Type B pancreatic cell (in vitro differentiated cells): ENCODE measurements around the gene LENG1. TPM values are rescaled to one million over a fixed set of nuclear protein-coding genes. Genes with fewer than 3 reads are reported as not detected.

Experiments used
- DNase-seq: peaks from one replicate; pipeline ENCODE4 v3.0.0; 2021; ENCODE audit warnings: mixed read lengths; ENCODE audit not compliant: unreplicated experiment; ENCODE audit errors: extremely low spot score
- H3K27ac Mint-ChIP-seq: 2 replicates; pipeline ENCODE4 v1.8.0; 2021; ENCODE audit warnings: mild to moderate bottlenecking, mixed read lengths
- H3K27me3 Mint-ChIP-seq: 2 replicates; pipeline ENCODE4 v1.8.0; 2021; ENCODE audit warnings: mixed read lengths
- H3K36me3 Mint-ChIP-seq: 2 replicates; pipeline ENCODE4 v1.8.0; 2021; ENCODE audit warnings: mixed read lengths
- H3K4me1 Mint-ChIP-seq: one replicate; pipeline ENCODE4 v1.8.0; 2021; ENCODE audit warnings: mixed read lengths; ENCODE audit not compliant: unreplicated experiment
- H3K4me3 Mint-ChIP-seq: 2 replicates; pipeline ENCODE4 v1.8.0; 2021; ENCODE audit warnings: mild to moderate bottlenecking, mixed read lengths
- H3K9me3 Mint-ChIP-seq: 2 replicates; pipeline ENCODE4 v1.8.0; 2021; ENCODE audit warnings: mixed read lengths
- CTCF ChIP-seq: fragments of 200-600 bp; sonication (generic); conservative IDR thresholded peaks from 2 replicates; pipeline ENCODE4 v1.5.0; 2021; ENCODE audit warnings: antibody characterized with exemption, mild to moderate bottlenecking
- total RNA-seq: library from RNA; stranded (reverse); gene quantifications from 2 replicates; pipeline ENCODE4 v1.2.1, GENCODE V29; 2021; ENCODE audit warnings: low replicate concordance

LENG1 gene
- total RNA-seq, 1 donor from 2014 or later: 6.6 TPM

GRCh38 chr19:54152267-54152666, 7.3 kb downstream of the LENG1 start:
- no peak overlapping the region for H3K4me3 Mint-ChIP-seq
- H3K4me1 Mint-ChIP-seq: no peaks in the 10 kb centered on the region
- TF ChIP-seq CTCF: no peak
- no peaks in the 10 kb centered on the region for H3K9me3 Mint-ChIP-seq
- DNase-seq: no peak
- H3K27ac Mint-ChIP-seq: no peak overlapping the region
- H3K36me3 Mint-ChIP-seq: peaks cover 25% of the 10 kb centered on the region
- H3K27me3 Mint-ChIP-seq: no peaks in the 10 kb centered on the region

- DNase-seq: no peak
- no peak overlapping the region for H3K27ac Mint-ChIP-seq
- H3K36me3 Mint-ChIP-seq: peaks cover 24% of the 10 kb centered on the region
- no peaks in the 10 kb centered on the region for H3K27me3 Mint-ChIP-seq
- H3K4me3 Mint-ChIP-seq: no peak overlapping the region
- TF ChIP-seq CTCF: no peak
- H3K9me3 Mint-ChIP-seq: no peaks in the 10 kb centered on the region
- H3K4me1 Mint-ChIP-seq: no peaks in the 10 kb centered on the region
Observed at GRCh38 chr19:54151362-54152035, 8.0 kb downstream of the LENG1 start.

GRCh38 chr19:54149021-54149812, 10.3 kb downstream of the LENG1 start:
- TF ChIP-seq CTCF: no peak
- H3K27ac Mint-ChIP-seq: no peak overlapping the region
- no peaks in the 10 kb centered on the region for H3K9me3 Mint-ChIP-seq
- peaks cover 20% of the 10 kb centered on the region for H3K36me3 Mint-ChIP-seq
- no peaks in the 10 kb centered on the region for H3K27me3 Mint-ChIP-seq
- no peak for DNase-seq
- no peaks in the 10 kb centered on the region for H3K4me1 Mint-ChIP-seq
- H3K4me3 Mint-ChIP-seq: no peak overlapping the region

GRCh38 chr19:54148158-54148557, 11.4 kb downstream of the LENG1 start:
- Mint-ChIP-seq H3K4me3 (no peak overlapping the region), H3K27ac (no peak overlapping the region), H3K4me1 (no peaks in the 10 kb centered on the region), H3K36me3 (peaks cover 20% of the 10 kb centered on the region), H3K9me3 (no peaks in the 10 kb centered on the region), H3K27me3 (no peaks in the 10 kb centered on the region)
- DNase-seq: no peak
- no peak for TF ChIP-seq CTCF

GRCh38 chr19:54147676-54148075, 11.8 kb downstream of the LENG1 start:
- no peak overlapping the region for H3K27ac Mint-ChIP-seq
- DNase-seq: no peak
- no peaks in the 10 kb centered on the region for H3K4me1 Mint-ChIP-seq
- H3K9me3 Mint-ChIP-seq: no peaks in the 10 kb centered on the region
- H3K27me3 Mint-ChIP-seq: no peaks in the 10 kb centered on the region
- peaks cover 20% of the 10 kb centered on the region for H3K36me3 Mint-ChIP-seq
- no peak overlapping the region for H3K4me3 Mint-ChIP-seq
- TF ChIP-seq CTCF: no peak
